Kasumi-1 (cell line): ENCODE data around the gene PHF23.

Experiments used
- DNase-seq, 2 experiments: peaks; one replicate each; lab custom pipeline; 2025; lab: John Stamatoyannopoulos, UW

Gene PHF23

DNA sequence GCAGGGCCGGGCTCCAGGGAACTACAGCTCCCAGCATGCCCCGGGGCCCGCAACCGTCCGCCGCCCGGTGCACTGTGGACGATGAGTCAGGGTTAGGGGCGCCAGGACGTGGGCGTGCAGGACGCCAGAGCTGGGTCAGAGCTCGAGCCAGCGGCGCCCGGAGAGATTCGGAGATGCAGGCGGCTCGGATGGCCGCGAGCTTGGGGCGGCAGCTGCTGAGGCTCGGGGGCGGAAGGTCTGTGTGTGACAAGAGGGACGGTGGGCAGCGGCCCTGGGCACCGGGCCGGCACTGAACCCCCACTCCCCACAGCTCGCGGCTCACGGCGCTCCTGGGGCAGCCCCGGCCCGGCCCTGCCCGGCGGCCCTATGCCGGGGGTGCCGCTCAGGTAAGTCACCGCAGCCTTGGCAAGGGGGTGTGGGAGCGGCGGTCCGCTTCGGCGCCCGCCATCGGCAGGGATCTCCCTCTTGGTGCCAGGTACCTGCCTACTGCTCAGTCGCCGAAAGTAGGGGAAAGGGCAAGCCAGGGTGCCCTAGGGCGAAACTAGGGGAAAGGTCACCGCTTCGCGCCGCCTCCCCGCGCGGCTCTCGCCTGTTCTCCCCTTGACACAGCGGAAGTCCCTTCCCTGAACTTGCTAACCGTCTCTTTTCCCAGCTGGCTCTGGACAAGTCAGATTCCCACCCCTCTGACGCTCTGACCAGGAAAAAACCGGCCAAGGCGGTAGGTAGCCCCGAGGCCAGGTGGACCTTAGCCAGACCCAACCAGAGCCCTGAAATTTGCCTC is 19.3 kb downstream of the PHF23 start, which contains the start of the genes ACADVL and DLG4:
Gene ACADVL, plus strand, starts transcription at position 127 of the 781 bp plus-strand sequence. Its CDS starts 47 bp downstream, at position 174.
Gene DLG4, minus strand, starts transcription at position 25 of the 781 bp plus-strand sequence.
- DNase-seq, result peak in 1 of 2 experiments; percentile 41

DNA sequence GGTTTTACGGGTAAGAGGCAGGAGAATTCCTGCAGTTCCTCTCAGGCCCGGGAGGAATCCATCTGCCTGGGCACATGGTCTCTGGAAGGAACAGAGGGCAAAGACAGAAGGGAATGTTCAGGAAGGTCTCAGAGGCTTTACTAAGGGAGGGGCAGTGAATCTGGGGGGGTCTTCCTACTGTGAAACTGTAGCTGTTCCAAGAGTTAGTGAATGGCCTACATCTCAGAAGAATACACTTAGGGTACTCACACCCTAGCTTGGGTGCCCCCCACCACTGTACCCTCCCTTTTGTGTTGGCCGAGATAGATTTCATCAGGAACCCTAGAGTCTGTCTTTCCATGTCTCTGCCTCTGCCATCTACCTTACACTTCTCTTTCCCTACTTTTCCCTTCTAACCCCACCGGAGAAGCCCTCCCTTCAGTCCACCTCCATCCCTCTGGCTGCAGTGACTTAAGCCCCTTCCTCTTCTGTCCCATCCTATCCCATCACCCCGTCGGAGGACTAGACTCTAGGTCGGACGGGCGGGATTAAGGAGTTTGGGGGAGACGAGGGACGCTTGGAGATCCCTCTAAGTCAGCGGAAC is 19.9 kb downstream of the PHF23 start:
- DNase-seq, result no peak

DNA sequence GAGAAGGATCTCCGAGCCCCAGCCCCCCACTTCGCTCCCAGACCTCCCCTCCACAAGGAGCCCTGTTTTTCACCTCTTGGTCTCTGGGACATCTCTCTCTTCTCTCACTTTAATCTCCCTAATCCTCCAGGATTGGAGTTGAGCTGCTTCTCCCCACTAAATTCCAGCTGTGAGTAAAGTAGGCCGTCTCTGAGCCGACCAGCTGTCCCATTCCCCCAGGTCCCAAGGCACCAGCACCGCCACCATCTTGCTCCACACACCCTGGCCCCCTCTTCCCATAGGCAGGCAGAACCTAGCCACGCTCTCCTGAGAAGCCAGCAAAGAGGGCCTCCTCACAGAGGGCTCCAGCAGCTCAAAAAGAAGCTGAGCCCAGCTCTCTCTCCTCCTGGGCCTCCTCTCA is 20.5 kb downstream of the PHF23 start:
- no peak for DNase-seq

DNA sequence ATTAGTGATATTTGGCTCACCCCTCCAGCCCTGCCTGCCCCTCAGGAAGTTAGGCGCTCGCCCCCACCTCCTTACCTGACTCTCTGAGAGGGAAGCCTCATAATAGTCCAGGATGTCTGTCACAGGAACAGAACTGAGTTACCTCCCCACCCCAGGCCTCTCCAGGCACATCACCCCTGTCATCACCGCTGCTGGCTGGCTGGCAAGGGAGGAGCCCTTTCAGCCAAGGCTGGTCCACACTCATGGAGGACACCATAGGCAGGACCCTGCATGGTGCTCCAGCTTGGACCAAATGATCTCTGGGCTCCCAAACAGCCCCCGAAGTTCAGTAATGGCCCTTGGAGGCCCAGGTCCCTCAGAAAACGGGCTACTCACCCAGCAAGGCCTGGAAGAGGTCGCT is 21.1 kb downstream of the PHF23 start:
- no peak for DNase-seq

DNA sequence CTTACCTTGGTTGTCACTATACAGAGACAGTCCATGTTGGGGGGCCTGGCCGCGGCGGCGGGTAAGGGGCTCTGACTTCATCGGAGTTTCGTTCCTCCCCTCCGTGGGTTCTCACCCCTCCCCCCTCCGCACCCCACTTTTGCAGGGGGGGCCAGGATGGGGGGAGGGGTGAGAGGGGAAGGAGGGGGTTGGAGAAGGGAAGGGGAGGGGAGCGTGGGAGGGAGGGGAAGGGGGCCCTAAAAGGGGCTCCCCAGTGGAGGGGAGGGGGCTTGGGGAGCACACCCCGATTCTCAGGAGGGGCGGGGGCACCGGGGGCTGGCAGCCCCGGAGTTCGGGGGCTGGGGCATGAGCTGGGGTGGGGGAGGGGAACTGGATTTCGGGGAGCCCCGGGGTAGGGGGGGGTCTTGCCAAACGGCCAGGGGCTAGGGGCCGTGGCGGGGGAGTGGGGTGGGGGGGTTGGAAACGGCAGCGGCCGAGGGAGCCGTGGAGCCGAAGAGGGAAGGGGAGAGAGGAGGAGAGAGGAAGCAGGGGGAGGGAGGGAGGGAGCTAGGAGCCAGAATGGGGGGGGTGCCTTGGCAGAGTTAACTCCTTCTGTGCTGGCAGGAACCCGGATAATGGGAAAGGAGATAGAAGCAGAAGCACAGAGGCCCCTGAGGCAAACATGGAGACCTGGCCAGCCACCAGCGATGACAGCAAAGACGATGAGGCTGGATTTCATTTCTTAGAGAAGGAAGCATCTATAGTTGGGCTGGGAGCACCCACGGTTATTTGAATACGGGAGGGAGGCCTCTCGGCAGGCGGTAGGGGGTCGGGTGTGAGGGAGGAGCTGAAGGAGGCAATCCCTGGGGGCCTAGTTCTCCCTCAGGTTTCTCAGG is 21.9 kb downstream of the PHF23 start:
- DNase-seq, result peak; percentile 37 to 56

DNA sequence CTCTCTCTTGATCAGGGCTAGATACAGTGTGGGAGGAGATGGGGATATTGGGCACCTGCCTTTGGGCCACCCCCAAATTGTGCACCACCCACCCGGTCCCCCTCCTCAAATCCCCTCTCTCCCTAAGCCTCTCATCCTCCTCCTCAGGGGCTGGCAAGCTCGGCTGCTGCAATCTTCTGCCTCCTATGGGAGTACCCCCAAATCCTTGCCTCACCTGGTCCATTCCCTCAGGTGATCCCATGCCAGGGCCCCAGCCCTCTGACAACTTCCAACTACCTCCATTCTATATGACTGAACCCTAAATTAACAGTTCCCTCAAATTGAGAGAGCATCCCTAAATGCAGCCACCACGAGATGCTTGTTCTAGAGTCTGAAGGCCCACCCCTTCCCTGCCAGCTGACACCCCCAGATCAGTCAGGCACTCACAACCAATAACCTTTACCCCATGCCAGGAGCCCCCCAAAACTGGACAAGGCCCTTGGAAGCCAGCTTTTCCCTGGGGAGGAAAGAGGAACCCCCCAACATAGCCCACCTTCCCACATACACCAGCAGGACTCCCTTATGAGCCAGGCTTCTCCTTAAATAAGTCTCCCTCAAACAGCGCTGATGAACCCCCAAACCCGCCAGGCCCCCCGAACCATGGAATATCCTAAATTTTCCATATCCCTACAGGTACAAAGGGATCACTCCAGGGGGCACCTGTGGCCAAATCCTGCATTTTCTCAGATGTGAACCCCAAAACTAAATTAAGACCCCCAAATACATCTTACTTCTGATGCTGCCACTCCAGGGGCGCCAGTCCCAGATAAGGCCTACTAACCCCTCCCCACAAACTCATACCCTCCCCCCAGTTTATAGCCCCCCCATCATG is 22.8 kb downstream of the PHF23 start:
- DNase-seq, result no peak

DNA sequence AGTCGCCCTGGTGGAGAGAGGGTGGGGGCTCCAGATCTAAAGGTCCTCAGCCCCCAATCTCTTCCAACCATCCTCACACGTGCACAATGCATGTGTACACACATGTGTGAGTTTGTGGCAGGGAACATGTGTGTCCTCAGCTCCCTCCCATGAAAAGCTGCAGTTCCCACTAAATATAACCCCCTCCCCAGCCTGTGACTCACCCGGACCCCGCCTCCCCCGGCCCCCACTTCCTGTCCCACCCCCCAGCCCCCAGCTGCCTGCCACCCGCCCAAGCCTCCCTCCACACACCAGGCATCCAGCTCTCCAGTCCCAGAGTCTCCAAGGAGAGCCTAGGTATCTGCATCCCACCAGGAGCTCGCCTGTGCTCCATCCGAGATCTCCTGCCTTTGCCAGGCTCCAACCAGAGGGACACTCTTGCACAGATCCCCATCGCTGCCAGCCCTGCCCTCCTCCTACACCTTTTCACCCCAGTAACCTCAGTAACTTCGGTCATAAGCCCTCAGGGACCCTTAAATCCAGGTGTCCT is 23.5 kb downstream of the PHF23 start:
- no peak for DNase-seq

DNA sequence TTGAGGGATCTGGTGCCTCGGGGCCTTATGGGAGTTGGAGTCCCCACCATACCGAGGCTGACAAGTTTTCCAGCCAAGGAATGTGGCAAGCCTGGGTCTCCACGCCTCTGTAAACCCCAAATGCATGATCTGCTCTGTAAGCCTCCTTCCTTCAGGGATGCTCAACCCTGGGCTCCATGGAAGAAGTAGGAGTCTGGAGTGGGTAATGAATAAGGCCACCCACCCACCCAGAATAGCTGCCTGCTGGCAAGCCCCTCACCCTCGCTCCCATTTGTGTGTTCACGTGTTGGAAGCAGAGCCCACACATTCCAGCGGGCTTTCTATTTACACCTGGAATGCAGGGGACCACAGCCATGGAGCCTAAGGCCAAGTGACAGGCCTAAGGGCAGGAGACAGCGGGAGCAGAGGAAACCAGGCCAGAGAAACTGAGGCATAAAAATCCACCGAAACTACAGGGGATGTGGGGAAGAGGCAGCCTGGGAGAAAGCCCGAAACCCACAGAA is 24.1 kb downstream of the PHF23 start:
- DNase-seq, result no peak

DNA sequence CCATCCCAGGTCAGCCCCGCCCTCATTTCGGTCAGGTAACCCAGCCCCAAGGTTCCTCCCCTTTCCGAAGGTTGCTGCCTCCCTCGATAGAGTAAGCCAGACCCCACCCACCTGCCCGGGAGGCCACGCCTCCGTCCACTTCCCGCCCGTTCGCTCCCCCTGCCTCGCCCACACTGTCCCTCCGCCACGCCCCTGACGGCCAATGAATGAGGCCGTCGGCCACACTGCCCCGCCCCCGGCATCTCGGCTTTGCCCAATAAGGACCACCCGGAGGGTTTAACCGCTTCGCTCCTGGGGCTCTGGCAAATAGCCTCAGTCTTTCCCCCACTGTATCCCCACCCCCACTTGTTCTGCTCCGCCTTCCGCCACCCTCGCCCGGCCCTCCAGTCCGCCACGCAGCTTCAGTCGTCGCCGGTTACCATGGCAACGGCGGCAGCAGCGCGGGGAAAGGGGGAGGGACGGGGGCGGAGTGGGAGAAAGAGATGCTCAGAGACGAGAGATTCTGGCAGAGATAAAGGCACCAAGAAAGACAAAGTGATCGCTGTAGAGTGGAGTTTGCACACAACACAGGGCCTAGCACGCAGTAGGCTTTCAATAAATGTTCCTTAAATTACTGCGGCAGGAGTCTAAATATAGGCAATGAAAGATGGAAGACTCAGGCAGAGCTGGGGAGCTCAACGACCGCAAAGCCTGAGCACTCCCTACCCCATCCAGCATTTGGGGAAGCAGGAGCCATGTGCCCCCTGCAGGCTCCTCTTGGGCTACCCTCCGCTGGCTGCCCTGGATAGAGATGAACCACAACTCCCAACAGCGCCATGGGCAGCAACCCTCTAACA is 24.7 kb downstream of the PHF23 start:
- DNase-seq, result peak; percentile 82 to 83

DNA sequence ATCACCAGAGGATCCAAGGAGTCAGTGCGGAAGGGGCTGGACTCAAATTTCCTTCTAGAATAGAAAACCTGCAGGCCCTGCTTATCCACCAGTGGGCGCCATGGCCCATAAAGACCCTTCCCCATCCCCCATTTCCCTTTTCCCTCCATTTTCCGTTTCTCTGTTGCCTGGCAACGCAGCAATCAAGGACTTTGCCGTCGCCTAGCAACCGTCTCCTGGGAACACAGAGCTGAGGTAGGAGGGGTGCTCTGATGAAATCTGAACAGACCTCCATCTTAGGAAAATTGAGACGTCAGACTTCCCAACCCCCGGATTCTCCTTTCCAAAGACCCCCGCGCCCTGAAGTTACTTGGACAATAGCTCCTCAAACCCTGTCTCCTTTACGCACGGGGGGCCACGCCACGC is 25.4 kb downstream of the PHF23 start:
- DNase-seq, result peak; percentile 32 to 46

DNA sequence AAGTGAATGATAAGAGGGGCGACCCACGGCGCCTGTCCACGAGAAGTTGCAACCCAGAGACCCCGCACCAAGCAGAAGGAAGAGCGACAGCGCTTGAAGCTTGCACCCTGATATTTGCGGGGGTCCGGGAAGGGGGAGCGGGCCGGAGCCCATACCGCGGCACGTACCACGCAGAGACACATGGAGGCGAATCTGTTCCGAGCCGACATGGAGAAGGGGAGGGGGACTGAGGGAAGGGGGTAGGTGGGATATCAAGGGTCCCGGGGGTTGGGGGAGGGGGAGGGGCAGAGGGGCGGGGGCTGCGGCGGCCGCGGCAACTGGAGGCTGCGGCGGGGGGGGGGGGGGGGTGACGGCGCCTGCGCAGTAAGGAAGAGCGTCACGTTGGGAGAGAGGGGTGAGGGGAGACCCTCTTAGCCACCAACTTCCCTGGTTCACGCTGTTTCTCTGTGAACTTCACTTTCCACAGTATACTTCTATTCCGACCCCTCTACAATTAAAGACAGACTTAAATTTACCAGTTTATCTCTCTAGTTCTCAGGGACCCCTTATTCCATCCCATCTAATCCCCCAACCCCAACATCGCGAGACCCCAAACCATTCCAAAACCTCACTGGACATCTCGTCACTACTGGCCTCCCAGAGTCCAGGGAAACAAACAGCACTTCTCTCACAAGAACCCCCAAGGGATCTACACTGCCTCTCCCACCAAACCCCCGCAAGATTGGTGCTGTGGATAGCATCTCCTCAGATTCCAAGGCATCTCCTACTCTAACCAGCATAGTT is 27.6 kb downstream of the PHF23 start:
- DNase-seq, result no peak

DNA sequence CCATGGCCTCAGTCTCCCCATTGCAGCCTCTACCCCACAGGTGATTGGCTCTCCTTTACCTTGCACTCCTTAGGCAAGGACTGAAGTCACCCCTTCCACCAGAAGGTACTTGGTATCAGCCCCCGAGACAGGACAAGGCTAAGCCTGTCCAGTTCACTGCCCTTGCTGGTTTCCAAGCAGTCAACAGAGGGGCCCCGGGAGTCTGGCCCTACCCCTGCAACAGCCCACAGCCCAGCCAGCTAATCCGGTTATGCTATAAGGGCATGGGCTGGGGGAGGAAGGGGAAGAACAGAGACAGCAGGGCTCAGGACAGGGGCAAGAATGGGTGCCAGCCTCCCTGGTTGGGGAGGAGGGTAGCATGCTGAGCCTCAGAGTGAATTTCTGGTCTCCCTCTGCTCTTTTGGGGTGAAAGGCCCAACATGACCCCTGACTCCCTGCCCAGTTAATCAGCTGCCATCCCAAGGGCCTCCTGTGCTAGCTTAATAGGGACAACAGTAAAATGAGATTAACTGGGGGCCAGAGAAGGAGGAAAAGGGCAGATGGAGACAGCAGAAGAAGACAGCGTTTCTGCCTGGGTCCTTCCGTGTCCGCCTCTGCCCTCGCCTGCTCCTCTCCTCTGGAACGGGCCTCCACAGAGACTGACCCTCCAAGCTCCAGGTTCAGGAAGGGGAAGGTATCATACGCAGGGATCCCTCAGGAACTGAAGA is 30.4 kb downstream of the PHF23 start:
- no peak for DNase-seq

DNA sequence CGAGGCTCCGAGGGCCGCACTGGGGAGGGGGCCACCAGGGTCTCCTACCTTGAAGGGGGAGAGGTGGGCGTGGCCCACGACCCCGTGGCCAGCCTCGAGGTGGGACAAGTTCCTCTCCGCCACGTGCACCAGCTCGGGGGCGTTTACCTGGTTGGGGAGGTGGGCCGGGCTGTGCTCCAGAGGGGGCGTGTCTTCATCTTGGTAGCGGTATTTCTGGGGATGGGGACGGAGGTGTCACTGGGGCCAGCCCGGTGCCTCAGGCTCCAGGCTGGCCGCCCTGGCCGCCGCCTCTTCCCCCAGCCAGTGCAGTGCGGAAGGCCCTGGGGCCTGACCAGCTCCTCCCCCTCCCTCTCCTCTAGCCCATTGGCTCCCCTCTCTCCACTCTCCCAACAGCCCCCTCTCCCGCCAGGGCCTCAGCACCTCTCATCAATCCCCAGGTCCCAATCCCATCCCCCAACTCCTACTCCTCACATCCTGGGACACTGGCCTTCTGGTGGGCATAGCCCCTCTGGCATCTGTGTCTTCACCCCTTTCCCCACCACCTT is 31.2 kb downstream of the PHF23 start:
- no peak for DNase-seq

DNA sequence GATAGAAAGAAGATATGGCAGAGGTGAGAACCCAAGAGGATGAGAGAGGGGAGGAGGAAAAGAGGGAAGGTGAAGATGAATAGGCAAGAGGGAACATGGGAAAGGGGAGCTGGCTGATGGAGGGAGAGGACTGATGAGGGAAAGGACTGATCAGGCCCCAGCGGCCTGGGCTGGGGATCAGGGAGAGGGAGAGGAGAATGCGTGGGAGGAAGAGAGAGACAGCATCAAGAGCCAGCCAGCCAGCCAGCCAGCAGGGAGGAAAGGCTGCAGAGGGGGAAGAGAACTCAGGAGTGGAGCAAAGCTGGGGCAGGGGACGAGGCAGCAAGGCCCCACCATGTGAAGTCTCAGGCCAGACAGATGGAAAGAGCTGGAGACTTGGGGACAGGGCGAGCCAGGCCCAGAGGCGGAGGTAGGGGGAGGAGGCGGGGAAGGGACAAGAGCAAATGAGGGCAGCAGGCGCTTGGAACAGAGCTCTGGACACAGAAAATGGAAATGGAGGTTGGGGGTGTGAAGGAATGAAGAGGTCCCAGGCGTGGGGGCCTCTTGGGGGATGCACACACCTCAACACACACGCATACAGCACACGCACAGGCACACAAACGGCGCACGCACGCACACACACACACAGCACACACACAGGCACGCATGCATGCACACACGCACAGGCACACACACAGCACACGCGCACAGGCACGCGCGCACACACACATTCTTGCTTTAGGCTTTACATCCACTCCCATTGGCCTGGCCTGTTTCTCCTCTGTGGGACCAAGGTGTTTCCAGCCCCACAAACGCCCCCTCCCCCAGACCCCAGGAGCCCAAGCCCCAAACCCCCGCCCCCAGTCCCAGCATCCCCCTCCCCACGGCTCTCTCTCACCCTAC is 31.9 kb downstream of the PHF23 start:
- no peak for DNase-seq

DNA sequence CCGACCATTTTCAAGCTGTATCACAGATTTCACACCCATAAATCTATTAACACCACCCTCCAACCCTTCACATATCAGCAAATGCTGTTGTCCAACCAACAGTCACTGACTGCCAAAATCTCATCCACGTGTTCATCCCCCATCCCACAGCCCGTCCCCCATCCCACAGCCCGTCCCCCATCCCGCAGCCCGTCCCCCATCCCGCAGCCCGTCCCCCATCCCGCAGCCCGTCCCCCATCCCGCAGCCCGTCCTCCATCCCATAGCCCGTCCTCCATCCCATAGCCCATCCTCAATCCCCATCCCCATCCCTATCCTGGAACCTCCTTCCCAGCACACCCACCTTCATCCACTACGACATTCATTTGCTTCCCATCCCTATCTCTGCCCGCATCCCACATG is 33.7 kb downstream of the PHF23 start:
- DNase-seq, result no peak

DNA sequence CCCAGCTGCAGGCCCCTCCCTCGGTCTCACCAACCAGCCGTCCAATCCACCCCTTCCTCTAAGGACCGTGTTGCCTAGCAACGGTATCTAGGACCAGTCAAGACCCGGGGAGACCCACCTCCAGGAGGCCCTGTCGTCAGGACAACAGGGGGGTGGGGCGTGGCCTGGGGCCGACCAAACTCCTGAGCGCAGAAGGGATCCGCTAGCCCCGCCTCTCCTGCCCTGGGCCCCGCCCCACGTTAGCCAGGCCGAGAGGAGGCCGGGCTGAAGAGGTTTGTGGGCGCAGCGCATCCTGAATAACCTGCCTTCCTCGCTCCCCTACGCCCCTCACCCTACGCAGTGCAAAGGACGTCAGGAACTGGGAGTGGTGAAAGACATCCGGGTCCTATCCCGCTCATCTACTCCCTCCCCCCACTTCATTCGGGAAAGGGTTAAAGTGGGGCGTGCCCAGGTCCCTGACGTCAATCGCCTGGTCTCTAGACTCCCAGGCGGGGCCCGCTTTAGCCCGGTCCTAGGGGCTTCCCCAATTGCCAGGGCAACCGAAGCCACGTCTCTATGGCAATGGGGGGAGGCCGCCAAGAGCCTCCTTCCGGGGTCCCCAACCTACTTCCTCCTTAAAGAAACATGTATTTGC is 34.3 kb downstream of the PHF23 start:
- DNase-seq, result peak; percentile 52 to 67

DNA sequence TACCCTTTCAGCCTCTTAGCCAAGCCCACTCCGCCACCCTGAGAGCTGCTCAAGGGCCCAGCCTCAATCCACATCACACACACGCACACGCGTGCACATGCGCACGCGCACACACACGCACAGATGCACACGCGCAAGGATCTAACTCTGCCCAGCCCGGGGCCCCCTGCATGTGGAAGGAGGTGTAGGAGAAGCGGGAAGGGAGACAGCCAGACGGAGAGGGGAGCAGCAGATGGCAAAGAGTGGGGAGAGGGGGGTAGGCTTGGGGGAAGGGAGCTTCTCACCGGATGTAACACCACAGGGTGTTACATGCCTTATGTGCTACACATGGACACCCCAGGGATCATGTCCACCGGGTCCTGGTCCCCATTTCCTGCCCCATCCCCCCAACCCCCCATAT is 34.9 kb downstream of the PHF23 start:
- no peak for DNase-seq
